Neural progenitor cell (in vitro differentiated cells): ENCODE measurements around the gene RGS7. TPM values are rescaled to one million over a fixed set of nuclear protein-coding genes. Genes with fewer than 3 reads are reported as not detected.

Experiments used
- DNase-seq: peaks from one replicate; pipeline ENCODE4 v3.0.0-alpha.2; 2016; ENCODE audit warnings: low spot score
- H2AFZ ChIP-seq: fragments of 200-600 bp; sonication (generic); replicated peaks from 2 replicates; pipeline ENCODE4 v1.6.1; 2016; ENCODE audit warnings: antibody characterized with exemption
- H3F3A ChIP-seq: fragments of 200-600 bp; sonication (generic); 2 replicates; pipeline ENCODE4 v1.6.1; 2016; ENCODE audit warnings: antibody characterized with exemption, low read depth
- H3K27ac ChIP-seq: fragments of 200-600 bp; sonication (generic); 2 replicates; pipeline ENCODE4 v1.5.1; 2016; ENCODE audit warnings: mild to moderate bottlenecking
- H3K27me3 ChIP-seq: fragments of 200-600 bp; sonication (generic); 2 replicates; pipeline ENCODE4 v1.6.1; 2016; ENCODE audit warnings: mild to moderate bottlenecking, moderate library complexity
- H3K36me3 ChIP-seq: fragments of 200-600 bp; sonication (generic); 2 replicates; pipeline ENCODE4 v1.5.1; 2016
- H3K4me1 ChIP-seq: fragments of 200-600 bp; sonication (generic); 2 replicates; pipeline ENCODE4 v1.6.1; 2016; ENCODE audit warnings: mixed run types
- H3K4me2 ChIP-seq: fragments of 200-600 bp; sonication (generic); 2 replicates; pipeline ENCODE4 v1.6.1; 2016
- H3K4me3 ChIP-seq: fragments of 200-600 bp; sonication (generic); 2 replicates; pipeline ENCODE4 v1.5.1; 2016
- H3K79me2 ChIP-seq: fragments of 200-600 bp; sonication (generic); 2 replicates; pipeline ENCODE4 v1.6.1; 2016; ENCODE audit warnings: low read depth
- H3K9ac ChIP-seq: fragments of 200-600 bp; sonication (generic); 2 replicates; pipeline ENCODE4 v1.6.1; 2016
- H3K9me3 ChIP-seq: fragments of 200-600 bp; sonication (generic); 2 replicates; pipeline ENCODE4 v1.5.1; 2016; ENCODE audit warnings: low read depth
- H4K20me1 ChIP-seq: fragments of 200-600 bp; sonication (generic); 2 replicates; pipeline ENCODE4 v1.6.1; 2016; ENCODE audit warnings: low read depth
- H3K27ac Mint-ChIP-seq: 3 replicates; pipeline ENCODE4 v1.8.0; 2021; ENCODE audit warnings: mixed read lengths
- H3K27me3 Mint-ChIP-seq: 2 replicates; pipeline ENCODE4 v1.8.0; 2022; ENCODE audit warnings: low read depth, mild to moderate bottlenecking, inconsistent platforms, moderate library complexity, mixed read lengths; ENCODE audit not compliant: insufficient read depth
- H3K36me3 Mint-ChIP-seq: 3 replicates; pipeline ENCODE4 v1.8.0; 2021; ENCODE audit warnings: mixed read lengths
- H3K4me1 Mint-ChIP-seq: 3 replicates; pipeline ENCODE4 v1.8.0; 2021; ENCODE audit warnings: mixed read lengths
- H3K4me3 Mint-ChIP-seq: 3 replicates; pipeline ENCODE4 v1.8.0; 2021; ENCODE audit warnings: mild to moderate bottlenecking, moderate library complexity, mixed read lengths
- H3K9me3 Mint-ChIP-seq: 3 replicates; pipeline ENCODE4 v1.8.0; 2020; ENCODE audit warnings: mixed read lengths
- CTCF ChIP-seq: fragments of 200-600 bp; sonication (generic); IDR thresholded peaks from 2 replicates; pipeline ENCODE4 v1.5.1; 2017; ENCODE audit warnings: antibody characterized with exemption, mild to moderate bottlenecking
- EZH2 ChIP-seq: fragments of 200-600 bp; sonication (generic); IDR thresholded peaks from 2 replicates; pipeline ENCODE4 v1.6.1; 2017; ENCODE audit warnings: antibody characterized with exemption, mild to moderate bottlenecking, moderate library complexity
- EZH2phosphoT487 ChIP-seq: fragments of 200-600 bp; sonication (generic); IDR thresholded peaks from 2 replicates; pipeline ENCODE4 v1.6.1; 2017; ENCODE audit warnings: antibody characterized with exemption
- total RNA-seq: library from RNA; depleted of rRNA; stranded (reverse); fragments of >200 nt; gene quantifications from 2 replicates; pipeline ENCODE4 v1.2.3, GENCODE V29; 2015; ENCODE audit warnings: low replicate concordance

Gene RGS7
- total RNA-seq, 1 donor from 2014 or later, result not detected

- Histone ChIP-seq H2AFZ (no peak overlapping the region), H3K9me3 (no peaks in the 10 kb centered on the region), H3K9ac (no peak overlapping the region), H3K36me3 (no peaks in the 10 kb centered on the region), H3K27me3 (no peaks in the 10 kb centered on the region), H3K4me3 (no peak overlapping the region), H3K79me2 (no peaks in the 10 kb centered on the region), H3F3A (no peaks in the 10 kb centered on the region), H4K20me1 (no peaks in the 10 kb centered on the region), H3K27ac (no peak overlapping the region), H3K4me2 (no peak overlapping the region), H3K4me1 (no peaks in the 10 kb centered on the region)
- H3K4me1 Mint-ChIP-seq, result peaks cover 13% of the 10 kb centered on the region
- no peaks in the 10 kb centered on the region for H3K9me3 Mint-ChIP-seq
- no peak overlapping the region for H3K4me3 Mint-ChIP-seq
- DNase-seq, result no peak
- no peaks in the 10 kb centered on the region for H3K36me3 Mint-ChIP-seq
- H3K27me3 Mint-ChIP-seq, result no peaks in the 10 kb centered on the region
- H3K27ac Mint-ChIP-seq, result no peak overlapping the region
- no peak for TF ChIP-seq EZH2phosphoT487
- TF ChIP-seq CTCF, result no peak
- TF ChIP-seq EZH2, result no peak
Measured at GRCh38 chr1:240827786-240828185, 529.2 kb downstream of the RGS7 start.

GRCh38 chr1:240824238-240824637, 532.8 kb downstream of the RGS7 start:
- Histone ChIP-seq H3K36me3 (no peaks in the 10 kb centered on the region), H3K27me3 (no peaks in the 10 kb centered on the region), H3K27ac (no peak overlapping the region), H3K79me2 (no peaks in the 10 kb centered on the region), H3K4me3 (no peak overlapping the region), H3F3A (no peaks in the 10 kb centered on the region), H2AFZ (no peak overlapping the region), H4K20me1 (no peaks in the 10 kb centered on the region), H3K9me3 (no peaks in the 10 kb centered on the region), H3K4me1 (no peaks in the 10 kb centered on the region), H3K4me2 (no peak overlapping the region), H3K9ac (no peak overlapping the region)
- Mint-ChIP-seq H3K9me3 (no peaks in the 10 kb centered on the region), H3K4me1 (peaks cover 4% of the 10 kb centered on the region), H3K27ac (no peak overlapping the region), H3K27me3 (peaks cover 2% of the 10 kb centered on the region), H3K36me3 (no peaks in the 10 kb centered on the region), H3K4me3 (no peak overlapping the region)
- DNase-seq, result no peak
- TF ChIP-seq EZH2 (no peak), CTCF (peak; percentile 26)

- Histone ChIP-seq H3F3A (no peaks in the 10 kb centered on the region), H2AFZ (no peak overlapping the region), H3K79me2 (no peaks in the 10 kb centered on the region), H3K27ac (no peak overlapping the region), H3K4me1 (no peaks in the 10 kb centered on the region), H3K9me3 (no peaks in the 10 kb centered on the region), H3K4me2 (no peak overlapping the region), H4K20me1 (no peaks in the 10 kb centered on the region), H3K4me3 (no peak overlapping the region), H3K27me3 (no peaks in the 10 kb centered on the region), H3K36me3 (no peaks in the 10 kb centered on the region), H3K9ac (no peak overlapping the region)
- no peaks in the 10 kb centered on the region for H3K4me1 Mint-ChIP-seq
- H3K27me3 Mint-ChIP-seq, result peaks cover 2% of the 10 kb centered on the region
- no peaks in the 10 kb centered on the region for H3K9me3 Mint-ChIP-seq
- H3K4me3 Mint-ChIP-seq, result no peak overlapping the region
- TF ChIP-seq EZH2phosphoT487, result no peak
- no peak for TF ChIP-seq CTCF
- TF ChIP-seq EZH2, result no peak
- no peak for DNase-seq
- H3K36me3 Mint-ChIP-seq, result no peaks in the 10 kb centered on the region
- no peak overlapping the region for H3K27ac Mint-ChIP-seq
Measured at GRCh38 chr1:240823357-240823756, 533.6 kb downstream of the RGS7 start.

GRCh38 chr1:240821925-240822324, 535.1 kb downstream of the RGS7 start:
- no peaks in the 10 kb centered on the region for H3K4me1 Mint-ChIP-seq
- no peaks in the 10 kb centered on the region for H4K20me1 ChIP-seq
- H3K9ac ChIP-seq, result no peak overlapping the region
- no peaks in the 10 kb centered on the region for H3K4me1 ChIP-seq
- peaks cover 3% of the 10 kb centered on the region for H3K27me3 Mint-ChIP-seq
- no peak overlapping the region for H3K4me2 ChIP-seq
- H3K9me3 ChIP-seq, result no peaks in the 10 kb centered on the region
- no peaks in the 10 kb centered on the region for H3F3A ChIP-seq
- H3K9me3 Mint-ChIP-seq, result no peaks in the 10 kb centered on the region
- no peak for TF ChIP-seq EZH2phosphoT487
- no peak for DNase-seq
- H3K27me3 ChIP-seq, result no peaks in the 10 kb centered on the region
- no peak overlapping the region for H3K27ac Mint-ChIP-seq
- no peaks in the 10 kb centered on the region for H3K36me3 Mint-ChIP-seq
- no peak overlapping the region for H2AFZ ChIP-seq
- no peaks in the 10 kb centered on the region for H3K79me2 ChIP-seq
- H3K36me3 ChIP-seq, result no peaks in the 10 kb centered on the region
- H3K27ac ChIP-seq, result no peak overlapping the region
- H3K4me3 Mint-ChIP-seq, result no peak overlapping the region
- no peak overlapping the region for H3K4me3 ChIP-seq
